ENCODE measurements around the gene CALML4.
"Not testable (repeated sequence)": the region's sequence is repeated elsewhere in the genome, so short reads cannot be mapped to it uniquely, and the experiment has no call there.

CALML4 gene

DNA sequence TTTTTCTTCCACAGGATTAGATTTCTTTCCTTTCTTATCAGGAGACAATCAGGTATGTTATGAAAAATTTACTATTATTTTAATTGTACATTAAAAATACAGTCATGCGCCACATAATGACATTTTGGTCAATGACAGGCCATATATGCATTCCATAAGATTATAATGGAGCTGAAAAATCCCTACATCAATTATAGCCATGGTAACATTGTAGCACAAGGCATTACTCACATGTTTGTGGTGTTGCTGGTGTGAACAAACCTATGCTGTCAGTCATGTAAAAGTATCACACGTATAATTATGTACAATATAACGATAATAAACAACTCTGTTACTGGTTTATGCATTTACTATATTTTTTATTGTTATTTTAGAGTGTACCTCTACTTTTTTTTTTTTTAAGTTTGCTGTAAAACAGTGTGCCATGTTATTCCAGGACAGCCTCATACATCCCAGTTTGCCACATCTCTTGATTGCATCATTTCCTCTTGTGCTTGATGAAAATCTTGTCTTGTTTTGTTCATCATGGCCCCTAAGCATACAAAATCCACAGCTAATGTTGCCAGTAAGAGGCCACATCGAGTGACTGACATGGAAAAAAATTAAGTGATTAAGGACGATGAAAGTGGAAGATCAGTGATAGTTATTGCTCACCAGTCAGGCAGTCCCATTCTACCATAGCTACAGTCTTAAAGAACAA, 21.4 kb downstream of the CALML4 start:
- in situ Hi-C loops (cut with HindIII; ENCODE audit: low sequenced_read_pairs), result no loop called here
- TF ChIP-seq CTCF (IDR thresholded peaks at IDR 0.05; ENCODE audit: low read depth, low read length, missing control alignments), result no peak
- DNase-seq (ENCODE audit: low read depth), result no peak
- no peak overlapping the region for H3K4me3 ChIP-seq (ENCODE audit: low read depth, low read length)

DNA sequence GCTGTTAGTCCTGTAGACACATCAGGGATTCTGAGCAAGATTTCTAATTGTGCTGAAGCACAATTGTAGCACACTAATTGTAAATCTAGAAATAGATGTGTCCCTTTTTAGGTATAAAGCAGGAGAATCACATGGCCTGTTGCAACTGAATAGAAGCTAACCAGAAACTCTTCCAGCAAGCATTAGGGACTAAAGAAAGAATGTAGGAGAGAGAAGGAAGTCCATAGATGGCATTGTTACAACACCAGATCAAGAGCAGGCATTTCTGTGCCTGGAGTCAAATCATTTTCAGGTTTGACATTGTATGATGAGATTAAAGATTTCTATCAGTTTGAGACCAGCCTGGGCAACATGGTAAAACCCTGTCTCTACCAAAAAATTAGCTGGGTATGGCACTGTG, 27.4 kb downstream of the CALML4 start:
- no peak overlapping the region for H3K4me3 ChIP-seq (ENCODE audit: low read depth, low read length)
- no peak for TF ChIP-seq CTCF (IDR thresholded peaks at IDR 0.05; ENCODE audit: low read depth, low read length, missing control alignments)
- DNase-seq (ENCODE audit: low read depth), result no peak
- in situ Hi-C loops (cut with HindIII; ENCODE audit: low sequenced_read_pairs), result no loop called here

- H3K4me3 ChIP-seq (ENCODE audit: low read depth, low read length), result no peak overlapping the region
- TF ChIP-seq CTCF (IDR thresholded peaks at IDR 0.05; ENCODE audit: low read depth, low read length, missing control alignments), result no peak
- DNase-seq (ENCODE audit: low read depth), result no peak
- in situ Hi-C loops (cut with HindIII; ENCODE audit: low sequenced_read_pairs), result no loop called here
These were observed 28.5 kb downstream of the CALML4 start for GRCh38 chr15:68176601-68177000.

- no peak for DNase-seq (ENCODE audit: low read depth)
- H3K4me3 ChIP-seq (ENCODE audit: low read depth, low read length), result no peak overlapping the region
- in situ Hi-C loops (cut with HindIII; ENCODE audit: low sequenced_read_pairs), result no loop called here
- no peak for TF ChIP-seq CTCF (IDR thresholded peaks at IDR 0.05; ENCODE audit: low read depth, low read length, missing control alignments)
These were observed 29.6 kb downstream of the CALML4 start for GRCh38 chr15:68175526-68175925.

GRCh38 chr15:68173119-68173518, 32.0 kb downstream of the CALML4 start:
- no peak for TF ChIP-seq CTCF (IDR thresholded peaks at IDR 0.05; ENCODE audit: low read depth, low read length, missing control alignments)
- DNase-seq (ENCODE audit: low read depth), result no peak
- in situ Hi-C loops (cut with HindIII; ENCODE audit: low sequenced_read_pairs), result no loop called here
- H3K4me3 ChIP-seq (ENCODE audit: low read depth, low read length), result no peak overlapping the region

GRCh38 chr15:68172037-68172436, 33.1 kb downstream of the CALML4 start:
- H3K4me3 ChIP-seq (ENCODE audit: low read depth, low read length); DNase-seq (ENCODE audit: low read depth); in situ Hi-C loops (cut with HindIII; ENCODE audit: low sequenced_read_pairs): not testable (repeated sequence)

DNA sequence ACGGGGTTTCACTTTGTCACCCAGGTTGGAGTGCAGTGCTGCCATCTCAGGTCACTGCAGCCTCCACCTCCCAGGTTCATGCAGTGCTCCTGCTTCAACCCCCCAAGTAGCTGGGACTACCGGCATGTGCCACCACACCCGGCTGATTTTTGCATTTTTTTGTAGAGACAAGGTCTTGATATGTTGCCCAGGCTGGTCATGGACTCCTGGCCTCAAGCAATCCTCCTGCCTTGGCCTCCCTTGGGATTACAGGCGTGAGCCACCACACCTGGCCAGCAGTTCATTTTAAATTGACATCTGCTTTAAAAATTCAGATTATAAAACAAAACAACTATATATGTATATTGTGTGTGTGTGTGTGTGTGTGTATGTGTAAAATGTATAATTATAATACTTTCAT, 38.3 kb downstream of the CALML4 start:
- in situ Hi-C loops (cut with HindIII; ENCODE audit: low sequenced_read_pairs), result no loop called here
- H3K4me3 ChIP-seq (ENCODE audit: low read depth, low read length), result no peak overlapping the region
- DNase-seq (ENCODE audit: low read depth), result no peak
- no peak for TF ChIP-seq CTCF (IDR thresholded peaks at IDR 0.05; ENCODE audit: low read depth, low read length, missing control alignments)
